GM18868 (cell line): ENCODE measurements around the gene KIDINS220.
"Not testable (repeated sequence)": the region's sequence is repeated elsewhere in the genome, so short reads cannot be mapped to it uniquely, and the experiment has no call there.

Experiments
- ATAC-seq: cut with Tn5 transposase; IDR thresholded peaks from one replicate; pipeline ENCODE4 v1.9.1; 2021; ENCODE audit warnings: mild to moderate bottlenecking, moderate library complexity; ENCODE audit not compliant: unreplicated experiment

KIDINS220 gene

DNA sequence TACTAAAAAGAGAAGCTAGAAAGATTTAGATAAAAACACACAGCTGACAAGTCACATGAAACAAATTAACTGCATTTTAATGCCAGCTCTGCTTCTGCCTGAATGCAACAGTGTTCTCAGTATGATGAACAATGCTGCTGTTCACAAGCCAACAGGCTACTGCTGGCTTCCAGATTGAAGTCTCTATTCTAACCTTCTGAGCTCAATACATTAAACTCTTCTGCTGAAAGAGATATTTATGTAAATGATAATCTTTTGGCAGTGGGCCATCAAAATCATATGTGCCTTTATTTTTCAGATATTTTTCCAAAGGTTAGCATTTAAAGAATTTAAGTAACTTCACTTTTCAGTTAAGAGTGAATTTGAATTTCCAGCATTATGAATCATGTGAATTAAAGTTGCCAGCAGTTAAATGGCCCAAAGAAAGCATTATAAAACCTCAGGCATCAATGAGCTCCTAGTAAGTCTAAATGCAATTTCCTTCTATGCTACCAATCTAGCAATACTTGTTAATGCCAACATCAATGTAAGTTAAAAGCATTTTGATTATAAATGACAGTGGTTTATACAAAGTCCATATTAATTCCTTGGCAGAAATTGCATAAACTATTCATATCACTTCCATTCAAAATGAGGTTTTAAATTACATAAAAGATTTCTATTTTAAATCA lies 83.2 kb downstream of the KIDINS220 start:
- no peak for ATAC-seq

DNA sequence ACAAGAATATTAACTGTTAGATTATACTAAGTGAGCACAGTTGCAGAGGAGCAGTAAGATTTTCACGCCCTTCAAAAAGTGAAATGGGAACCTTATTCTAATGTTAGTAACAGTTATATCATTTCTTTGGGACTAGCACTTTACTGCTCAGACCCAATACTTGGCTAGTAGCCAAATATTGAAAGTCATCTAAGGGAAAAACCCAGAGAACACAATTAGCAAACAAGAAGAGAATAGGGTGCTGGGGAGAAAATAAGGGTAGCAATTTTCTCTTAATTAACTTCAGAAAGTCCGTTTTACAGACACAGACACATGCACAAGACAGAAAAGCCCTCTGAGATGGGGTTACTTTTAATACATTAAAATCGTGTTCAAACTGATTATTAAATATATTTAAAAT lies 83.8 kb downstream of the KIDINS220 start:
- peak; percentile 68 for ATAC-seq

DNA sequence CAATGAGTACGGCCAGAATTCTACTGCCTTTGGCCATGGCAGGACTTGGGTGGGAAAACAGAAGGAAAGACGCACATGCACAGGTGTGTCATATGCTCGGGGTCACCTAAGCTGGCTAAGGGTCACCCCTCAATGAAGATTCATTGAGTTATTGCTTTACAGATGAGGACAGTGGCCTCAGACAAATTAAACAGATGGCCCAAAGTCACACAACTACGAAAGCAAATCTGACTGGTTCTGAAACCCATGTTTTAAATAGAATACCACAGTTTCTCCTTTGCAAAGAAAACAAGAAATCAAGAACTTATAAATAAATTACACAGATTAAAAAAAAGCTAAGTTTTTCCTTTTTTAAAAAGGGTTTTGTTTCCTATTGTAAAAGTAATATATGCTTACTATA lies 85.0 kb downstream of the KIDINS220 start:
- ATAC-seq, result peak; percentile 67

DNA sequence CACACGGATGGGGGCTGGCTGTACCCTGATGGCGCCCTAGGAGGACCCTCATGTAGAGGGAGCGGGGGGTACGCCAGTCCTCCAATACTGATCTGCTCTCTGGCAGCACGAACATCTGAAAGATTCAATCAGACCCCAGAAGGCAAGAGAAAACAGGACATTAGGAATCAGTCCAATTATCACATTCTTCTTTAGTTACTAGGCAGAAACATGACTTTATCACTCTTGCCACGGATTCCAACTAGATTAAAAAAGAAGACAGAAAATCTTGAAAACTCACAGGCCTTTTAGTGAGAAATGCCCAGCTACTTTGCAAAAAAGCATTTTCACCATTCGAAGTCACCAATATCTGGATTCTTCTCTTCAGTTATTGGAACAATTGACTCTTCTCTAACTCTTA lies 87.2 kb downstream of the KIDINS220 start:
- ATAC-seq, result no peak

DNA sequence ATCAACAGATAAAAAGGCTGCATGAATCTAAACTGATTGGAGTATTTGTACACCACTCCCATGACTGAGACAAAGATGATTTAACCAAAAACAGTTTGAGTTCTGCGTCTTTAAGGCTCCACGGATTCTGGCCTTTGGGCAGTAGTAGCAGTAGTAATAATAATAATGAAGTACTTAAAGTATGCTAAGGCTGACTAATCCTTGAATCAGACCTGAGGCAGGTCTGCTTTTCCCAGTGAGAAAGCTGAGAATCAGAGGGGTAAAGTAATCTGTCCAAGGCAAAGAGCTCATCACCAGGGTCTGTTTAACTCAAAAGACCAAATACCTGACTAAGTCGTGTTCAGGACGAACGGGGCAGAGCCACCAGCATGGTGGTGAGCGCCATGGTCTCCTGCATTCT lies 94.2 kb downstream of the KIDINS220 start:
- no peak for ATAC-seq

DNA sequence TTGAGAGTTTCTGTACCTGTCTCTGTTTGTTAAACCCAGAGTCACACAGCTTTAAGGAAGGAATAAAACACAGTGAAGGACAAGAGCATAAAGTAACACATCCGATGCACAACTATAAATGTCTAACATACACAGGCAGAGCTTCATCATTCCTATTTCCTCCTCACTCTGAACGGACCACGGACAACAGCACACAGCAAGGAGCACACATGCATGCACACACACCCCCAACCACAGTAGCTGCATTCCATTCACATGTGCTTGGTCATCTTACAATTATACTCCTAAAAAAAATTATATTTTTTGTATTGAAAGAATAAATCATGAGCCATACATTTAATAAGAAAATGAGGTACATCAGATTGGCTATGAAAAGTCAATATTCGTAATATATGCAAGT lies 97.3 kb downstream of the KIDINS220 start:
- ATAC-seq, result no peak

DNA sequence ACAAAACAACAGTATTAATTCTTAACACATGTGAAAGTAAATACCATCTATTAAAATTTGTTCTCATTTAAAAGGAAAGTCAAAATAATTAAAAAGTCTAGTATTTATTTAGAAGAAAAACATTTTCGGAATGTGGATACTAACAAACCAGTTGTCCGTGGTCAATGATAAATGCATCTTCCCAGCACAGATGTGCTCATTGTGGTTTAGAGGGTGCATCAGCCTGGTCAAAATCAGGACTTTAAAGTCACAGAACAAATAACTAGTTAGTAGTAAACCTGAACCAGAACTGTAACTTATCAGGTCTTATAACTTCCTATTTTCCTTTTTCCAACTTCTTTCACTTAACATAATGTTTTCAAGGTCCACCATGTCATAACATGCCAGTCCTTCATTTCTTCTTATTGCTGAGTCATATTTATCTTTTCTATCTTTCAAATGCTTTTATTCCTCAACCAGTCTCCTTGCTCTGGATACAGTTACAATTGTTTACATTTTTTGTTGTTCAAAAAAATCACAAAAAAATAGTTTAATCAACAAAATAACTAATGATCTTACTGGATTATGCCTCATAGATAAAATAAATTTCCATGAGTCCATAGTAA lies 99.7 kb downstream of the KIDINS220 start:
- no peak for ATAC-seq

DNA sequence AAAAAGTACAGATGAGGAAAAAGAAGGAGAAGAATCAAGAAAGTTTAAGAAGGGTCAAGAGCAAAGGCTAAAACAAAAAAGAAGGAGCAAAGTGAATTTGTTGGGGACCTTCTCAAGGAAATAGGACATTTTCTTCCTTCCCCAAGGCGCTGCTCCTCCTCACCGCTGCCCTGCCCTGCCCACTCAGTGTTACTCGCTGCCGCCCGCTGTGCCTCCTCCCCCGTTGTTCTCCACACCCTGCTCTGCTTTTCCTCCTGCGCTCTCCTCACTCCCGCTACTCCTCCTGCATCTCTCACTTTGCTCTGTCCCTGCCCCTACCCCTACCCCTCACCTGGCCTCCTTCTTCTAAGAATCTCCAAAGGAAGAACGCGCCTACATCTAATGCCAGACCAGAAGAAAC lies 104.8 kb downstream of the KIDINS220 start:
- ATAC-seq, result no peak

DNA sequence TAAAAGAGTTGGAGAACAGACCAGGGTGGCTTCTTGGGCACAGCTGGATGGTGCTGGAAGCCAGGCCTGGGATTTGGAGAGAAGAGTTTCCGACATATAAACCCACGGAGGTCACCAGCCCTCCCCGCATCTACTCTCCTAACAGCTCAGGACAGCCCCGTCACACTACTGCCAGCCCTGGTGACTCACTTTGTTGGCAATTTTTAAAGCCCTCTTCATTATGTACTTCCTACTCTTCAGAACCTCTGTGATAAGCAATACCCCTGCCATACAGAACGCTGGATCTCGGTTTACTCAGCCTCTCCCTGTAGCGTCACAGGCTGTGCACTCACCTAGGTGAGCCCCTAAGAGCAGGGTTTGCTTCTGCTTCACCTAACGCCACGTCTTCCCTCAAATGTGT lies 107.5 kb downstream of the KIDINS220 start:
- ATAC-seq, result no peak

DNA sequence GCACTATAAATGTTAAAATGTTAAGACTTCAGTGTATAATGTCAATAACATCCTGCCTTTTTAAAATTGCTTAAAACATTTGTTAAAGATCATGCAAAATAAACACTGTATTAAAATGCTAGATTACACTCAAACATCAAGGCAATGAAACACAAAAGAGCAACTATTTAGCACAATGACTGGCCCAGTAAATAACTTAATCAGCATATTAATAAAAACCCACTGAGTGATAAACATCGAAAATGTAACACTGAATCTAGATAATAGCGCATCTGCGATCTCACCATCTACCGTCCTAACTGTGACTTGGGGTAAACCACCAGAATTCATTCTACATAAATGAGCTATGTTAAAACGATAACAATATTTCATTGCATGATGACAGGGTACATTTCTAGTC lies 108.3 kb downstream of the KIDINS220 start:
- not testable (repeated sequence) for ATAC-seq

DNA sequence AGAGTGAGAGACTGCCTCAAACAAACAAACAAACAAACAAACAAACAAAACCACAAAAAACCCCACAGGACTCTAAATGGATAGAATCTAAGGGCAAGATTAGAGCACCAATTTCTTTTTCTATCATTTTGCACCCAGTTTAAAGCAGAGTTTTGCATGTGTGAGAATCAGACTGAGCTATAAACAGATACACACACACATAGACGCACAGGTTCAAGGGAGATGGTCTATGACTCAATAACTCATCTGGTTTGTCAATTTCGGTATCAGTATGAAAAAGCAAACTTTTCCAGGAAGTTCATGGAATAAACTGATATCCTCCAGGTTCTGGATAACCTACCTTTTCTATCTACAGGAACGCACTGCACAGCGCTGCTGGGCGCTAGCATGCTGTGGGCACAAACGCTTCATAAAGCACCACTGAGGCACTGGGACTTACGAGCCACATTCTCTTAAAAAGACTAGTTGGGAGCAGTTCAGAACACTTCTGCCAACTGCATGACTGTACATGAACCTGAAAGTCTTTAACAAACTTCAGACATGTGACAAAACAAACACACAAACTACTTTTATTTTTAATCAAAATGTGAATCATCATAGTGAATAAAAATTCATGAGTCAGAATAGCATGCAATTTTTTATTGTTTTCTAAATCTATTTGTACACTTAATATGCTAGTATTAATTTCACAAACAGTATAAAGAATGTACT lies 109.0 kb downstream of the KIDINS220 start:
- ATAC-seq, result no peak

DNA sequence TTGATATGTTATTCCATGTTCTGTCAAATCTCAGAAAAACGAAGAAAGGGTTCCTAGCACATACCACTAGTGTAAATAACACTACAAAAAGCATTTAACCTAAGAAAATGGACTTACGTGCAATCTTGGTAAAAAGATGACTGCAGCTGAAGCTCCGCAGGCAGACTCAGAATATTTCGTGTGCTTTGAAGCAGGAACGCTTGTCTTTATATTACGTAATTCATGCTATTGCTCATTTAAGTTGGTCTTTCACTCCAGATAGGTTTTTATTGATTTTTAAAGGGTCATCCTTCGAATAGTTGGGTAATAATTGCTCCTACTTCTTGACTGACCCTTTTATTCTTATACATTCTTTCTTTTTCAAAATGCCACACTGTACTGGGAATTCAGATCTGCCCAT lies 111.6 kb downstream of the KIDINS220 start:
- no peak for ATAC-seq

DNA sequence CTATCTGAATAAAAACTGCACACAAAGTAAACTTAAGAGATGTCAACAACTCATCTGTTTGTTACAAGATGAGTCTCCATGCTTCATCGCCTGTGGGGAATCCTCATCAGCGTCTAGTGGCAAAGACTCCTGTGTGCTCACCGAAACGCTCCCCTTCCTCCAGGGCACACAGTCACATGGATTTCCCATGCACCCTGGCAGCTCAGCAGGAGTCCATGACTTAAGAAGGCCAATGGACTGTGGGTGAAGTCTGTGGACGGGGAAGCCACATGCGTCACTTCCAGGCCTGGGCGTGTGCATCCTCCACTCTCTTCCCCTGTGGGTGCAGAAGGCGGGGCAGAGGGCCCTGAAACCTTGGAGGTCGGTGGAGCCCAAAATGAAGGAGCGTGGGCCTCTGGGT lies 114.4 kb downstream of the KIDINS220 start:
- ATAC-seq, result no peak

DNA sequence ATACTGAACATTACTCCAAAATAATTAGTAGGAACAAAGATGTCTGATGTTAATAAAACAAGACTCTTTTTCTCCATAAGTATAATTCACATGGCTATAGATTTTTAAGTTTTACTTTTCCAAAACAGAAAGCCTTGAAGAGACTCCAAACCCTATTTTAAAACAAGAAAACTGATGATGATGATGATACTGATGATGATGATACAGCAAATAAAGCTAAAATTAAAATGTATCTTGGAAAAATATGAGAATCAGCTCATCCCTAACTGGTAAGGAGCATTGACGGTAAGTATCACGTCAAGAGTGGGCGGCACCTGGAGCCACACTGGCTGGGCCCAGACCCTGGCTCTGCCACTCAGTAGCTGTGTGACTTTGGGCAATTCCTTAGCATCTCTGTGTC lies 116.0 kb downstream of the KIDINS220 start:
- no peak for ATAC-seq

DNA sequence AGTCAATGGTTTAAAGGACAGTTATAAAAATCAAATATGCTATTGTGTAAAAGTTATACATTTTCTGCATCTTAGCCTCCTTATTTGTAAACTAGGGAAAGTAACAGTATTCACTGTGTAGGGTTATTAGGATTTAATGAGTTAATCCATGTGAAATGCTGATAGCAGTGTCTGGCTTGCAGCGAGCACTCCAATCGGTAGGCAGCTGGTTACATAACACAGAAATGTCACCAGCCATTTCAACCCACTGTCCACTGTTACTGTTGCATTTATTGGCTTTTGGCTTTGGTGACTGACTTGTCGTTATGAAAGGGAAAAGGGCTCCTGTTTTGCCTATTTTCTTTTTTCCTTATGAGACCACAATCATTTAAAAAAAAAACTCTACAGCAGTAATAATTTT lies 116.7 kb downstream of the KIDINS220 start:
- ATAC-seq, result no peak

DNA sequence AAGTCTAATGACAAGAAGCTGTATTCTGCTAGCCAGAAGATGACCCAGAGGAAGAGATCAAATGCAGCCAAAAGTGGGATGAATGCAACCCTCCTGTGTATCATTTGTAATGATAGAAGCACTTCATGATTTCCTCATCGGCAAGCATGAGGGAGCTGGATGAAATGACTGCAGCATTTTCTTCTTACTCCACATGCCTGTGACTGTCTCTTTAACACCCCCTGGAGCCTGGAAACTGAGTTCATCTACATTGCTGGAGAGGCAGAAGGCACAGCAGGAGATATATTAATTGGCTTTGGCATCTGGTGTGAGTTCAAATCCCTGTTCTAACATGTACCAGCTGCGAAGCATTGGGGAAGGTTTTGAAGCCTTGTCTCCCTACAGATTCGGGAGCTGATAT lies 117.9 kb downstream of the KIDINS220 start:
- no peak for ATAC-seq

DNA sequence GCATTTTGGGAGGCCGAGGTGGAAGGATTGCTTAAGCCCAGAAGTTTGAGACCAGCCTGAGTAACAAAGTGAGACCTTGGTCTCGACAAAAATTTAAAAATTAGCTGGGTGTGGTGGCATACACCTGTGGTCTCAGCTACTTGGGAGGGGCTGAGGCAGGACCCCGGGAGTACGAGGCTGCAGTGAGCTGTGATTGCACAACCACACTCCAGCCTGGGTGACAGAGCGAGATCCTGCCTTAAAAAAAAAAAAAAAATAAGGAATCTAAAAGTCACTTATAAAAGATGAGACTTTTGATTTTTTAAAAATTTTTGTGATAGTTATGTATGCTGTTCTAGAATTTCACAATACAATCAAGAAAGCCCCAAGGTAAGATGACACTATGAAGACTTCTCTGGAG lies 122.4 kb downstream of the KIDINS220 start:
- ATAC-seq, result no peak

DNA sequence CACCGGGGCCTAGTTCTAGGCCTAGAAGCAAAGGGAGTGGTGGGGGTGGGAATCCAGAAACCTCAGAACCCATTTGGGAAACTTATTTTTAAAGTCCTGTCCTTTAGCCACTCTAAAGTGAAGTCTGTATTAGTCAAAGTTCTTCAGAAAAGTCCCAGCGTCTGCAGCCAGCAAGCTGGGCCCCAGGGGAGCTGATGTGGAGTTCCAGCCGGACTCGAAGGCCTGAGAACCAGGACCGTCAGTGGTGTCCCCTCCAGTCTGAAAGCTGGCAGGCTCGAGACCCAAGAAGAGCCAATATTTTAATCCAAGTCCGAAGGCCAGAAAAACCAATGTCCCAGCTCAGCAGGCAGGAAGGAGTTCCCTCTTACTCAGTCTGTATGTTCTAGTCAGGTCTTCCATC lies 123.1 kb downstream of the KIDINS220 start:
- no peak for ATAC-seq

DNA sequence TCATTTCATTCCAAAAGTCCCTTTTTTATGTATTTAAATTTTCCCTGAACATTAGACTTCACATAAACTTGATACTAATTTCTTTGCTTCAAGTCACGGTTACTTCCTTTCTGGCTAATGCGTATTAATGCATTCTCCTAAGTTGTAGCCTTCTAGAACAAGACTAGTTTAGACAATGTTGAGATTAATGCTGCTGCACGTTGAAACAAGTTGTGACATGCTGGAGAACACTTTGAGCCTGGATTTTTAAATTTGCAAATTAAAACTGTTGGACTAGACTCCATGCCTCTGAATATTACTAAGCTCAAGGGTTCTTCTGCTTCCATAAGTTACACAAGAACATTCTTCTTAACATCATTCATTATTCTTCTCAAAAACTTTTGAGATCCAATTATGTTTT lies 126.5 kb downstream of the KIDINS220 start:
- ATAC-seq, result no peak

DNA sequence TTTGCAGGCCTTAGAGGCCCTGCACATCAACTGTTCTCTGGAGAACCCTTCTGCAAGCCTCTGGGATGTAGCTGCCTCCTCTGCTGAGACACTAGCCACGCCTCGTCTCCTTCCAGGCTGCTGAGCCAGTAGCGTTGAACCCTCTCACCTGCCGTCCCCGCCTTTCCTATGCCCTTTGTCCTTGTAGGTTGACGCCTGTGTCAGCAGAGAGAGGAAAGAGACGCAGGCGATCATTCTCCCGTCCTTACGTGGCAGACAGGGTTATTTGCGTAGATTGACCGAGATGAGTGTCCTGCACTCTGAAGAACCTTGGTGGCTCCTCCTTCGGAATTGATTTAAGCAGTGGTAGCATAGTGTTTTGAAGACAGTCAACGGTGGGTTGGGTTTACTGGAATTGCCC lies 127.8 kb downstream of the KIDINS220 start:
- ATAC-seq, result no peak

DNA sequence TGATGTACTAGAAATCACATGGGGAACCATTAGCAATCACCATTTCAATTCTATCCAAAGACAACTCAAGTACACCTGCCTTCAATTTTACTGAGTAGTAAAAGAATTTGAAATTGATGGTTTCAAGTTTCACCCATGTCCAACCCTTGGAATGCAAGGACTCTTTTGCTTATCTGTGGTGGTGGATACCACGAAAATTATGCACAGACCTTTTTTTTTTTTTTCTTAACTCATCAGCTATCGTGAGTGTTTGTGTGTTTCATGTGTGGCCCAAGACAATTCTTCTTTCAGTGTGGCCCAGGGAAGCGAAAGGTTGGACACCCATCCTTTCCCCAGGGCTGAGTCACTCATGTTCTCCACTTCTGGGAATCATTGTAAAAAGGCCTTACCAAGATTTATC lies 132.5 kb downstream of the KIDINS220 start:
- no peak for ATAC-seq

DNA sequence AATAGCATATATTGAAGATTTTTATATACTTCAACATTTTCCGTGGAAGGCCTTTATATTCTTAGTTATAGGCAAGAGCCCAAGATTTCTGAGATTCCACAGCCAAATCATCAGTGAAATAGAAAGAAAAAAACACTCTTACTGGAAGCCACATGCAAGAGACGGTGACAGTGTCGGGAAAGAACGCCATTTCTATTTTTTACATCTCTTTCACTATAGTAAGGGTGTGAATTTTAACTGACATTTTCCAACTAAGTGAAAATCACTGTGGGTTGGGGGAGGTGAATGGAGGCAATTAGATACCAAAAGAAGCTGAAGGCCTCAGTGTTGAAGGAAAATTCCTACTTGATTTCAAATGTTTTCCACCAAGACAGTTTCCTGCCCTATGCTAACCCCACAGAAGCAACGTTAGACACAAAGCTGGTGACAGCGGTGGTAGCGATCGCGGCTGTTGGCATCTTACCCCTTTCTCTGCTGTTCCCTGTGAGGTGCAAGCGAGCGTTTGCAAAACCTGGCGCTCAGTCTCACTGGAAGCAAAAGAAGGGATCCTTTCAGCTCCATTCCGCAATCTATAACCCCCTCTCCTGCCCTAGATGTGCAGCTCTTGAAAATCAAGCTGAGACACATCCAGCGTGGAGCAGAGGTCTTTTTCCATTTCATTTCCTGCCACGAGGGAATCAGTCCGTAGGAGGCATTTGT lies 135.6 kb downstream of the KIDINS220 start:
- no peak for ATAC-seq
